B cell (primary cell): ENCODE results near the gene PEX11B. TPM values are rescaled to one million over a fixed set of nuclear protein-coding genes. Genes with fewer than 3 reads are reported as not detected.

Source experiments
- ATAC-seq: fragments of 200-7000 bp; cut with Tn5 transposase; one replicate; pipeline ENCODE4 v1.10.0; 2021; ENCODE audit warnings: low read depth, mild to moderate bottlenecking, moderate number of reproducible peaks, moderate library complexity
- CTCF ChIA-PET: fragments of 350-600 bp; sonication (Branson Sonifier 250); formaldehyde crosslinking; loops from one replicate; lab custom pipeline; 2021; ENCODE audit warnings: antibody characterized with exemption, inconsistent platforms; lab: Charles Lee
- POLR2A ChIA-PET: fragments of 350-600 bp; sonication (Branson Sonifier 250); formaldehyde crosslinking; loops from one replicate; lab custom pipeline; 2021; ENCODE audit warnings: antibody characterized with exemption; lab: Charles Lee
- DNase-seq: peaks from one replicate; pipeline ENCODE4 v3.0.0; 2013
- H2AFZ ChIP-seq: 2 replicates; pipeline ENCODE4 v1.6.1; 2012; ENCODE audit warnings: mild to moderate bottlenecking, low read depth, low read length; ENCODE audit not compliant: insufficient read depth, poor library complexity, severe bottlenecking
- H3K27ac ChIP-seq, 2 donors: 1 replicate in 1 of 2; 2 replicates in 1 of 2; pipeline ENCODE4 v1.5.1; 2012 to 2013; ENCODE audit warnings: low read length in 2 of 2, mild to moderate bottlenecking in 2 of 2, moderate library complexity in 1 of 2
- H3K27me3 ChIP-seq, 4 experiments: fragments of 200-600 bp in 1 of 4; sonication (generic) in 1 of 4; replicated peaks in 1 of 4; 1 replicate in 2 of 4; 2 replicates in 2 of 4; pipeline versions ENCODE4 v1.6.1 to v1.7.0; 2013 to 2016; ENCODE audit warnings: low read length in 3 of 4, mild to moderate bottlenecking in 2 of 4, mixed read lengths in 1 of 4, moderate library complexity in 1 of 4; ENCODE audit not compliant: insufficient read depth in 4 of 4, control insufficient read depth in 3 of 4; ENCODE audit errors: control extremely low read depth in 1 of 4
- H3K36me3 ChIP-seq, 2 experiments: replicated peaks in 1 of 2; 1 replicate in 1 of 2; 2 replicates in 1 of 2; pipeline versions ENCODE4 v1.6.1 to v1.7.1; 2013; ENCODE audit warnings: low read length in 1 of 2; ENCODE audit not compliant: insufficient read depth in 2 of 2, control insufficient read depth in 1 of 2; ENCODE audit errors: control extremely low read depth in 1 of 2, extremely low read depth in 1 of 2
- H3K4me1 ChIP-seq, 2 donors: fragments of 200-600 bp in 1 of 2; sonication (generic) in 1 of 2; 1 replicate in 1 of 2; 2 replicates in 1 of 2; pipeline versions ENCODE4 v1.5.1 to v1.6.1; 2013 to 2017; ENCODE audit warnings: low read length in 2 of 2; ENCODE audit not compliant: control insufficient read depth in 2 of 2, insufficient read depth in 2 of 2
- H3K4me2 ChIP-seq: replicated peaks from 2 replicates; pipeline ENCODE3; 2012; ENCODE audit warnings: mild to moderate bottlenecking, low read depth, low read length; ENCODE audit not compliant: poor library complexity, severe bottlenecking
- H3K4me3 ChIP-seq, 5 experiments: fragments of 200-600 bp in 1 of 5; sonication (generic) in 1 of 5; 1 replicate in 3 of 5; 2 replicates in 2 of 5; pipeline versions ENCODE4 v1.5.1 to v1.7.0; 2011 to 2016; ENCODE audit warnings: low read length in 4 of 5, mild to moderate bottlenecking in 4 of 5, low read depth in 2 of 5, control low read depth in 1 of 5, moderate library complexity in 1 of 5; ENCODE audit not compliant: insufficient read depth in 1 of 5; ENCODE audit errors: control extremely low read depth in 1 of 5, extremely low read depth in 1 of 5
- H3K79me2 ChIP-seq: fragments of 200-600 bp; sonication (generic); one replicate; pipeline ENCODE4 v1.6.0; 2016; ENCODE audit warnings: low read length; ENCODE audit not compliant: control insufficient read depth, insufficient read depth
- H3K9ac ChIP-seq: fragments of 200-600 bp; sonication (generic); 2 replicates; pipeline ENCODE4 v1.6.1; 2017; ENCODE audit warnings: mild to moderate bottlenecking, low read length, moderate library complexity
- H3K9me3 ChIP-seq, 3 donors: one replicate each; pipeline versions ENCODE4 v1.6.1 to v1.7.1; 2013; ENCODE audit warnings: low read length in 2 of 3; ENCODE audit not compliant: control insufficient read depth in 2 of 3, insufficient read depth in 1 of 3; ENCODE audit errors: control extremely low read depth in 1 of 3
- H4K20me1 ChIP-seq: 2 replicates; pipeline ENCODE4 v1.6.0; 2012; ENCODE audit warnings: mild to moderate bottlenecking, low read length; ENCODE audit not compliant: insufficient read depth, control insufficient read depth, poor library complexity, severe bottlenecking
- H3K27ac Mint-ChIP-seq: one replicate; pipeline ENCODE4 v1.8.0; 2021; ENCODE audit warnings: mixed read lengths
- H3K27me3 Mint-ChIP-seq: one replicate; pipeline ENCODE4 v1.8.0; 2021; ENCODE audit warnings: mixed read lengths
- H3K4me1 Mint-ChIP-seq: one replicate; pipeline ENCODE4 v1.8.0; 2021; ENCODE audit warnings: mixed read lengths
- H3K4me3 Mint-ChIP-seq: one replicate; pipeline ENCODE4 v1.8.0; 2021; ENCODE audit warnings: mixed read lengths
- H3K9me3 Mint-ChIP-seq: one replicate; pipeline ENCODE4 v1.8.0; 2022; ENCODE audit warnings: mixed read lengths; ENCODE audit not compliant: insufficient read depth
- CTCF ChIP-seq: fragments of 200-600 bp; IDR thresholded peaks from one replicate; pipeline ENCODE4 v1.8.0; 2022; ENCODE audit warnings: antibody characterized with exemption, mild to moderate bottlenecking
- EZH2 ChIP-seq: IDR thresholded peaks from 2 replicates; pipeline ENCODE4 v1.6.1; 2012; ENCODE audit warnings: borderline replicate concordance, low read depth, mild to moderate bottlenecking, moderate library complexity, low read length; ENCODE audit not compliant: insufficient read depth, poor library complexity, severe bottlenecking
- WGBS: methylation state at CpG from one replicate; pipeline ENCODE4 v1.1.5; 2013; ENCODE audit warnings: missing lambda C conversion rate; ENCODE audit not compliant: insufficient coverage; 5-methylcytosine and 5-hydroxymethylcytosine counted together
- intact Hi-C: fragments of 100-400 bp; cut with micrococcal nuclease; formaldehyde crosslinking; loops from one replicate; pipeline ENCODE4 v1.10.0; 2022
- polyA plus RNA-seq: library from polyadenylated mRNA; depleted of rRNA; stranded (reverse); fragments of >200 nt; gene quantifications from 2 replicates; pipeline ENCODE4 v1.2.3, GENCODE V29; 2012
- total RNA-seq, 2 donors: library from RNA; stranded (reverse); fragments of 120-200 nt in 1 of 2; gene quantifications; 1 replicate in 1 of 2; 2 replicates in 1 of 2; pipeline versions ENCODE4 v1.2.3 to v1.2.4, GENCODE V29; 2013 to 2022

Gene PEX11B
- total and polyA plus RNA-seq, 2 donors (not counting 1 experiment from before 2014, with no cell fraction given), result 16.5 to 48.1 TPM

GRCh38 chr1:145897969-145898368 is 20.5 kb downstream of the PEX11B start:
- H3K9ac ChIP-seq, result no peak overlapping the region
- H3K4me3 Mint-ChIP-seq, result no peak overlapping the region
- no peaks in the 10 kb centered on the region for H3K9me3 Mint-ChIP-seq
- H3K4me3 ChIP-seq, result no peak overlapping the region
- no peaks in the 10 kb centered on the region for H3K4me1 ChIP-seq
- H3K4me1 Mint-ChIP-seq, result no peaks in the 10 kb centered on the region
- H3K27ac Mint-ChIP-seq, result no peak overlapping the region
- H3K9me3 ChIP-seq, result no peaks in the 10 kb centered on the region
- no peaks in the 10 kb centered on the region for H4K20me1 ChIP-seq
- ATAC-seq (no peak), DNase-seq (no peak)
- H2AFZ ChIP-seq, result no peak overlapping the region
- no peaks in the 10 kb centered on the region for H3K27me3 Mint-ChIP-seq
- H3K36me3 ChIP-seq, result no peaks in the 10 kb centered on the region
- WGBS, result 100% methylated on average over 1 of the region's 1 CpG
- no peaks in the 10 kb centered on the region for H3K79me2 ChIP-seq
- H3K27me3 ChIP-seq, result no peaks in the 10 kb centered on the region
- ChIA-PET CTCF (no interaction called here), POLR2A (no interaction called here)
- TF ChIP-seq CTCF, result no peak
- TF ChIP-seq EZH2, result no peak
- intact Hi-C loops, result no loop called here
- no peak overlapping the region for H3K27ac ChIP-seq
- H3K4me2 ChIP-seq, result no peak overlapping the region

GRCh38 chr1:145895471-145895870 is 23.0 kb downstream of the PEX11B start:
- H3K27me3 ChIP-seq, result no peaks in the 10 kb centered on the region
- H3K79me2 ChIP-seq, result no peaks in the 10 kb centered on the region
- no peak for ATAC-seq
- DNase-seq, result no peak
- H3K4me2 ChIP-seq, result no peak overlapping the region
- H2AFZ ChIP-seq, result no peak overlapping the region
- no peak overlapping the region for H3K4me3 ChIP-seq
- H3K27me3 Mint-ChIP-seq, result no peaks in the 10 kb centered on the region
- no peak overlapping the region for H3K27ac Mint-ChIP-seq
- no peak overlapping the region for H3K27ac ChIP-seq
- ChIA-PET POLR2A (no interaction called here), CTCF (interaction anchor here (0.8 to 2.1 kb wide), 5 partner anchors 11 to 122 kb away, joined by 3 to 9 read pairs (median 3); no protein-coding TSS in a partner anchor)
- H3K9me3 ChIP-seq, result no peaks in the 10 kb centered on the region
- H3K4me1 ChIP-seq, result no peaks in the 10 kb centered on the region
- no peaks in the 10 kb centered on the region for H4K20me1 ChIP-seq
- TF ChIP-seq CTCF, result no peak
- TF ChIP-seq EZH2, result no peak
- WGBS, result 100% methylated on average over 1 of the region's 1 CpG
- no peaks in the 10 kb centered on the region for H3K4me1 Mint-ChIP-seq
- intact Hi-C loops, result no loop called here
- H3K9me3 Mint-ChIP-seq, result no peaks in the 10 kb centered on the region
- H3K36me3 ChIP-seq, result no peaks in the 10 kb centered on the region
- H3K4me3 Mint-ChIP-seq, result no peak overlapping the region
- H3K9ac ChIP-seq, result no peak overlapping the region
